Measurements from ENCODE around the gene DNAAF9. TPM values are rescaled to one million over a fixed set of nuclear protein-coding genes. Genes with fewer than 3 reads are reported as not detected.

Gene DNAAF9
- total and polyA plus RNA-seq, 2 of the 8 experiments (the other 6 are each of a cell fraction or from before 2014, with no cell fraction given), result 2.6 to 5.7 TPM

DNA sequence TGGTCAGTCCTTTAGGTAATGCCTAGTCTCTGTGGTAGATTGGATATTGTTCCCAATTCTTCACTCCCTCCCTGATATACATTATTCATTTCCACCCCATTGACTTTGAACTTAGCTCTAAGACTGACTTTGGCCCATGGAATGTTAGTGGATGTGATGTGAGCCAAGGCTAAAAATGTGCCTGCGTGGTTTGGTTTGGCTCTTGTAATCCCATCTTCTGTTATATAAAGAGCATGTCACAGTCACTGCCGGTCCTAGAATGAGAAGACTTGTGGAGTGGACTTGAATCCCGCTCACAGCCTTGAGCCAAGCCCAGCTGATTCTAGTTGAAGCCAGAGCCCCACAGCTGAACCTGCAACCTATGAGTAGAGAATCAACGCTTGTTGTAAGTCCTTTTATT, 23.6 kb upstream of the DNAAF9 start (continued):
- TF ChIP-seq GTF2F1 (IDR thresholded peaks at IDR 0.05; ENCODE audit: borderline replicate concordance, low read depth, low read length), result no peak
- TF ChIP-seq MAFK (IDR thresholded peaks at IDR 0.05; ENCODE audit: low read depth, low read length), result no peak
- no peak for TF ChIP-seq MAX (IDR thresholded peaks at IDR 0.05)
- TF ChIP-seq SAP30 (IDR thresholded peaks at IDR 0.05; ENCODE audit: insufficient read depth, insufficient replicate concordance, low read length), result no peak
- TF ChIP-seq SRF (IDR thresholded peaks at IDR 0.05; ENCODE audit: low read depth, low read length), result no peak
